IgD-negative memory B cell (primary cell): ENCODE results near the gene CREG2. TPM values are rescaled to one million over a fixed set of nuclear protein-coding genes. Genes with fewer than 3 reads are reported as not detected.
A peak's percentile ranks its signal among the peaks of the same experiment; 100 is the strongest.

Experiments
- H3K27ac Mint-ChIP-seq, 3 donors: one replicate each; pipeline ENCODE4 v1.8.0; 2020 to 2022; ENCODE audit warnings: mild to moderate bottlenecking in 3 of 3, mixed read lengths in 3 of 3, moderate library complexity in 1 of 3
- H3K27me3 Mint-ChIP-seq: one replicate; pipeline ENCODE4 v1.8.0; 2021; ENCODE audit warnings: mixed read lengths
- H3K36me3 Mint-ChIP-seq: one replicate; pipeline ENCODE4 v1.8.0; 2020; ENCODE audit warnings: mild to moderate bottlenecking, mixed read lengths
- H3K4me1 Mint-ChIP-seq, 3 donors: one replicate each; pipeline ENCODE4 v1.8.0; 2020 to 2022; ENCODE audit warnings: mixed read lengths in 3 of 3, mild to moderate bottlenecking in 1 of 3
- H3K4me3 Mint-ChIP-seq, 4 donors: one replicate each; pipeline ENCODE4 v1.8.0; 2020 to 2022; ENCODE audit warnings: mild to moderate bottlenecking in 4 of 4, mixed read lengths in 4 of 4, moderate library complexity in 3 of 4
- H3K9me3 Mint-ChIP-seq, 3 donors: one replicate each; pipeline ENCODE4 v1.8.0; 2020 to 2021; ENCODE audit warnings: mixed read lengths in 3 of 3, mild to moderate bottlenecking in 1 of 3
- polyA plus RNA-seq: library from polyadenylated mRNA; unstranded; fragments of 300-500 nt; fragmentation: Illumina TruSeq; gene quantifications from one replicate; pipeline ENCODE4 v1.2.3, GENCODE V29; 2021

CREG2 gene
- polyA plus RNA-seq, 1 donor from 2014 or later, result 0.06 TPM

DNA sequence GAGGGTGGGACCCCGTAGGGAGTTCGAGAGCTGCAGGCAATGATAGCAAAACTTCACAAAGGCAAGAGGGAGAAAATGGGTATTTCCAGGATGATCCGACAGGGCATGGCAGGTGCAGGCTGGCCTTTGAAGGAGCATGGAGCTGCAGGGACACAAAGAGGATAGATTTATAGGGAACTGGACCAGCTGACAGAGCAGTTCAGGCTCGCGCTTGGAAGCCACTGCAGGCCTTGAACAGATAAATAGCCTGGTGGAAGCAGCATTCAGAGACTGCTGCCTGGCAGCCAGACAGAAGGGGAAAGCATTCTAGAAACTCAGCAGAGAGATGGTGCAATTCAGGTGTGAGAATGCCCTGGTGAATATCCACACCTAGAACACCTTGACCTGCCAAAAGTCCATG, 29.3 kb upstream of the CREG2 start:
- Mint-ChIP-seq H3K27me3 (peaks cover 6% of the 10 kb centered on the region), H3K4me3 (no peak overlapping the region), H3K9me3 (peaks cover 0 to 9% (median 0%) of the 10 kb centered on the region in 3 donors), H3K36me3 (no peaks in the 10 kb centered on the region), H3K27ac (no peak overlapping the region), H3K4me1 (peaks cover 0 to 2% (median 0%) of the 10 kb centered on the region in 3 donors)

DNA sequence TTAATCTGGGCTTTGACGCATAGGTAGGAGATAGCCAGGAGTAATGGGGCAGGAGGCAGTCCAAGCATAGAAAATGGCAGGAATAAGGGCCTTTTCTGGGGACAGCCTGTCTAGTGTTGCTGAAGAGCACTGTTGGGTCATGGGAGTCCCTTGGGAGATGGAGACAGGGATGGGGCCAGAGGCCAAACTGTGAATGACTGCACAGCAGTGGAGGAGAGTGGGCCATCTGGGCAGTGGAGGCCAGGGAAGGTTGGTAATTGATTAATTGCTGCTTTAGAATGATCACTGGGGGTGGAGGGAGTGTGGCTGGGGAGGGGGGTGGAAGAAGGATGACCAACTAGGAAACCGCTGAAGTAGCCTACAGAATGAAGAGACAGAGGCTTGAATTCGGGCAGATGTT, 28.6 kb upstream of the CREG2 start:
- Mint-ChIP-seq H3K4me3 (peak overlapping the region in 1 of 4 donors; percentile 18), H3K4me1 (peaks cover 0 to 2% (median 0%) of the 10 kb centered on the region in 3 donors), H3K27me3 (peaks cover 6% of the 10 kb centered on the region), H3K36me3 (no peaks in the 10 kb centered on the region), H3K9me3 (peaks cover 0 to 9% (median 0%) of the 10 kb centered on the region in 3 donors), H3K27ac (no peak overlapping the region)

GRCh38 chr2:101415220-101415619, 27.9 kb upstream of the CREG2 start:
- Mint-ChIP-seq H3K4me1 (peaks cover 0 to 4% (median 0%) of the 10 kb centered on the region in 3 donors), H3K27me3 (peaks cover 5% of the 10 kb centered on the region), H3K9me3 (peaks cover 0 to 9% (median 0%) of the 10 kb centered on the region in 3 donors), H3K36me3 (no peaks in the 10 kb centered on the region), H3K27ac (no peak overlapping the region), H3K4me3 (peak overlapping the region in 1 of 4 donors; percentile 7)

DNA sequence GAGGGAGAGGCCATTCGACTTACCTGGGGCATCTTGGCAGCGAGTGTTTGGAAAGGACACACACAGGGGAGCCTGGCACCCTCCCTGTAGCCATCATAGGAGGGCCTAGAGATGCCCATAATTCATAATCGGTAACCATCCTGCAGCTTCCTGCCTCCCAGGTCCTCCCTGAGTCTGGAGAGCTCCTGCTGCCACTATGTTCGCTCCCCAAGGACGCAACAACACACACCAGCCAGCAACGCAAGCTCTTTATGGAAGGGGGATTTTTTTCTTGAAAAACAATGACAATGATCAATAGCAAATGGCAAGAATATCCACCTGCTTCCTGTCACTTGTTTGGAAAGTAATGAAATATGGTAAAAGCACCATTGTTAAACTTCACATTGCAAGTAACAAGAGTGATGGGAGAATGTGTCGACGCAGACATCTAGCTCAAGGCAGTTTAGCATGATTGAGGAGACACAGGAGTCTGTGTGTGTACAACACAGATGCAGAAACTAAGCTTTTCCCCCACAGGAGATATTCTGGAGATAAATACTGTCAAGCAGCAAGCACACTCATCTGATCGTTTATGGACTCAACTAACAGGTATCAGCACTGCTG, 24.9 kb upstream of the CREG2 start:
- no peak overlapping the region for H3K27ac Mint-ChIP-seq

GRCh38 chr2:101410746-101411145, 23.4 kb upstream of the CREG2 start:
- Mint-ChIP-seq H3K27me3 (peaks cover 5% of the 10 kb centered on the region), H3K36me3 (no peaks in the 10 kb centered on the region), H3K4me1 (peaks cover 2 to 6% (median 3%) of the 10 kb centered on the region in 3 donors), H3K9me3 (peaks cover 0 to 9% (median 0%) of the 10 kb centered on the region in 3 donors), H3K4me3 (no peak overlapping the region), H3K27ac (no peak overlapping the region)

More for the DNA sequence above, 24.9 kb upstream of the CREG2 start:
- Mint-ChIP-seq H3K4me1 (peaks cover 0 to 2% (median 0%) of the 10 kb centered on the region in 3 donors), H3K27me3 (peaks cover 5% of the 10 kb centered on the region), H3K9me3 (peaks cover 0 to 9% (median 0%) of the 10 kb centered on the region in 3 donors), H3K4me3 (no peak overlapping the region), H3K36me3 (no peaks in the 10 kb centered on the region)

DNA sequence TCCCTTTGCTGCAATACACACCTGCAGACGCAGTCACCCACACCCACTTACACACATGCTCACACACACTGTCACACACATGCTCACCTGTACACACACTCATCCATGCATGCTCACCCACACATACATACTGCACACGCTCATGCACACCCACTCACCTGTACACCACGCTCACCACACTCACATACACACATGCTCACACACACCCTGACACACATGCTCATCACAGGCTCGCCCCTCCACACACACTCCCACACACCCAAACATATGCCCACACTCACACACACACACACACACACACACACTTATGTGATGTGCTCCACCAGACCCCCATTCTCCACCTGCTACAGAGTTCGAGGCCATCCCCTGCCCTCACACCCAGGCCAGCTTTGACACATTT, 22.8 kb upstream of the CREG2 start:
- Mint-ChIP-seq H3K27ac (no peak overlapping the region), H3K9me3 (peaks cover 0 to 6% (median 0%) of the 10 kb centered on the region in 3 donors), H3K36me3 (no peaks in the 10 kb centered on the region), H3K4me3 (no peak overlapping the region), H3K4me1 (peaks cover 6 to 12% (median 9%) of the 10 kb centered on the region in 3 donors), H3K27me3 (peaks cover 2% of the 10 kb centered on the region)

- Mint-ChIP-seq H3K27me3 (peaks cover 2% of the 10 kb centered on the region), H3K36me3 (no peaks in the 10 kb centered on the region), H3K4me1 (peaks cover 6 to 12% (median 9%) of the 10 kb centered on the region in 3 donors), H3K27ac (no peak overlapping the region), H3K4me3 (no peak overlapping the region), H3K9me3 (peaks cover 0 to 2% (median 0%) of the 10 kb centered on the region in 3 donors)
Observed at GRCh38 chr2:101409699-101410098, 22.4 kb upstream of the CREG2 start.

- Mint-ChIP-seq H3K27ac (no peak overlapping the region), H3K4me3 (no peak overlapping the region), H3K27me3 (peaks cover 2% of the 10 kb centered on the region), H3K9me3 (no peaks in the 10 kb centered on the region), H3K36me3 (no peaks in the 10 kb centered on the region), H3K4me1 (peaks cover 9 to 12% (median 9%) of the 10 kb centered on the region in 3 donors)
Observed at GRCh38 chr2:101408925-101409324, 21.6 kb upstream of the CREG2 start.

DNA sequence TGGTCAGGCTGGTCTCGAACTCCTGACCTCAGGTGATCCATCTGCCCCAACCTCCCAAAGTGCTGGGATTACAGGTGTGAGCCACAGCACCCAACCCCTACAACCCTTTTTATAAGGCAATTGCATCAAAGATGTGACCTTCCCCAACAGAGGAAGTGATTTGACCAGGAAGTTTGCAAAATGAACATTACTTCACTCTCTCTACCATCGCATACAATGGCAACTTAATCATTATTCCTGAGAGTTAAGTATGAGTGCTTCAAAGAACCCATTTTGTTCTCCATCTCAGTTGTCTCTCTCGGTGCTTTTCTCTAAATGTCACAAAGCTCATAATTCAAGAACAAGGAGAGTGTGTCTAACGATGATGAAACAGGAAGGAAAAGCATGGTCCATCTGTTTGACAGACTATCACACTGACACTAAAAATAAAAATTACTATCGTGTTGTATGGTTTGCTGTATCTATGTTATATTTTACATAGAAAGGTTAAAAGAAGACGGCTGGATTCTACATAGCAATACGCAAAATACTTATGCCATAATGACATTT, 18.1 kb upstream of the CREG2 start:
- Mint-ChIP-seq H3K36me3 (no peaks in the 10 kb centered on the region), H3K27me3 (peaks cover 2% of the 10 kb centered on the region), H3K4me3 (peak overlapping the region in 1 of 4 donors; percentile 1), H3K4me1 (peaks cover 24 to 31% (median 28%) of the 10 kb centered on the region in 3 donors), H3K27ac (no peak overlapping the region), H3K9me3 (no peaks in the 10 kb centered on the region)

GRCh38 chr2:101403745-101404144, 16.4 kb upstream of the CREG2 start:
- peaks cover 6% of the 10 kb centered on the region for H3K27me3 Mint-ChIP-seq
- peaks cover 40 to 43% (median 42%) of the 10 kb centered on the region in 3 donors for H3K4me1 Mint-ChIP-seq

GRCh38 chr2:101402630-101403029, 15.3 kb upstream of the CREG2 start:
- peaks cover 1% of the 10 kb centered on the region for H3K36me3 Mint-ChIP-seq
- no peaks in the 10 kb centered on the region for H3K9me3 Mint-ChIP-seq
- no peak overlapping the region for H3K4me3 Mint-ChIP-seq
- no peak overlapping the region for H3K27ac Mint-ChIP-seq
- peaks cover 7% of the 10 kb centered on the region for H3K27me3 Mint-ChIP-seq
- H3K4me1 Mint-ChIP-seq, result peaks cover 40 to 43% (median 42%) of the 10 kb centered on the region in 3 donors

More at GRCh38 chr2:101403745-101404144, 16.4 kb upstream of the CREG2 start:
- Mint-ChIP-seq H3K9me3 (no peaks in the 10 kb centered on the region), H3K36me3 (peaks cover 1% of the 10 kb centered on the region), H3K4me3 (no peak overlapping the region), H3K27ac (no peak overlapping the region)

DNA sequence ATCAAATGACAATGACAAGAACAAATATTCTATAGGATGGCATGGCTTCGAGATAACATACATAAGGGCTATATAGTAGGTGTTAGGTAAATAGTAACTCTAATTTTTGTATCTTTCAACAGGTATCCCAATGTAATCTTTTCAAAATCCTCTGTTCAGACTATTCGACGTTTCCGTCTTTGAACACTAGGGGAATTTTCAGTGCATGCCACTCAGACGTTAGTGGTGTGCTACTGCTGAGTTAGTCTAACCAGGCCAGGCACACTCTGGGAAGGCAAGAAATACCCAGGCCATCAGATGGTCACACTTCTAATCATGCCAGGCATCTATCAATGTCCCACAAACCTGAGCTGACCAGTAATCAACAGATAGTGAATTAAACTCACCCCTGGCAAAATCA, 14.6 kb upstream of the CREG2 start:
- H3K27me3 Mint-ChIP-seq, result peaks cover 6% of the 10 kb centered on the region

GRCh38 chr2:101401326-101401665, 14.0 kb upstream of the CREG2 start:
- Mint-ChIP-seq H3K27me3 (peaks cover 6% of the 10 kb centered on the region), H3K4me3 (peak overlapping the region in 3 of 4 donors; percentile 35 to 89 (median 84)), H3K27ac (peak overlapping the region; percentile 6 to 72 (median 61)), H3K36me3 (peaks cover 1% of the 10 kb centered on the region), H3K9me3 (no peaks in the 10 kb centered on the region), H3K4me1 (peaks cover 41 to 43% (median 42%) of the 10 kb centered on the region in 3 donors)

More for the DNA sequence above, 14.6 kb upstream of the CREG2 start:
- H3K9me3 Mint-ChIP-seq, result no peaks in the 10 kb centered on the region
- H3K27ac Mint-ChIP-seq, result peak overlapping the region in 2 of 3 donors; percentile 6 to 61
- peak overlapping the region in 1 of 4 donors; percentile 89 for H3K4me3 Mint-ChIP-seq
- peaks cover 41 to 43% (median 42%) of the 10 kb centered on the region in 3 donors for H3K4me1 Mint-ChIP-seq
- H3K36me3 Mint-ChIP-seq, result peaks cover 1% of the 10 kb centered on the region

DNA sequence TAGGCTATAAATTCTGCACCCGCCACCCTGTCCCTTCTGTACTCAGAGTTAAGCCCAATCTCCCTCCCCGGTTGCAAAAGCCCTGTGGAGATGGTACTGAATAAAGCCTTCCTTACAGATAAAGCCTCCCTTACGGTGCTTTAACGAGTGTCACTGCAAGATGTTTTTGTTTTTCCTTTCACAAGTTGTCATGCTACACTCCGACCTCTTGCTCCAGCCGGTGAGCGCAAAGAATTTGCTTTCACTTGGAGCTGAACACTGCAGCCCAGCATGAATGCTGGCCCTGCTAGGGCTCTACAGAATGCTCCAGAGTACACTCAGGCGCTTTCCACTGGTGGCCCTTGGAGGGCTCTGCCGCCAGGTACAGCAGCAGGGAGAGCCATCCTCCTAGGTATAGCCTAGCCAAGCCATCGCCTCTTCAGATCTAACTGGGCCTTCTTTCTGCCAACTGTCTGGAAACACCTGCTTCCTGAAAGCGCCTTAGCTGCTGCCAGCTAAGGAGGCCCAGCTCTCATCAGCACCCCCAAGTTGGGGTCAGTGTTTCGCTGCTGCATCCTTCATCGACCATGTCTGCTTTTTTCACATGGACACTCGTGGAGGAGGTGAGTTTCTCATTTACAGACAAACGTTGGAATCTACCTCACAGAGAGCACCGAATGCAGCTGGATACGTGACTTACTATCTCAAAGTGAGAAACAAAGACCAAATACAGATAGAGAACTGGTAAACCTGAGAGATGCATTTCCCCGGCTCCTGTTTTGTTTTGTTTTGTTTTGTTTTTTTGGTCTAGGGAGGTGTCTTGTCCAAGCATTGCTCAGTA, 13.4 kb upstream of the CREG2 start:
- Mint-ChIP-seq H3K27me3 (peaks cover 9% of the 10 kb centered on the region), H3K27ac (peak overlapping the region; percentile 18 to 72 (median 61)), H3K36me3 (peaks cover 1% of the 10 kb centered on the region), H3K4me3 (peak overlapping the region; percentile 35 to 89 (median 62)), H3K9me3 (peaks cover 0 to 2% (median 2%) of the 10 kb centered on the region in 3 donors), H3K4me1 (peaks cover 37 to 41% (median 39%) of the 10 kb centered on the region in 3 donors)

DNA sequence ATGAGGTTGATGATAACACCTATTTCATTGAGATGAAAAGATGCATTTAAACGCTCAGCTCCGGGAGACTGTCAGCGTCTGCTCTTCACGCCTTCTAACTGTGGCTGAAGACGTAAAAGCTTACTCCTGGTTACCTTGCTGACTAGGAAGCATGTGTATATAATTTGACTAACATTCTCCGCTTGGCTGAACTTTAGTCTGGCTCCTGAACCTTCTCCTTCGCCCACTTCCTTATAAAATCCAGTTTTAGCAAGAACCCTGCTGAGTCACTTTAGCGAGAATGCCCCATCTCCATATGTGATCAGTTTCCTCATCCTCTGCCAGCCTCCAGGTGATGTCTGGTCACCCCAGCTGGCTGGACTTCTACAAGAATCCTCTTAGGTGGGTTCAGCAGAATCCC, 12.7 kb upstream of the CREG2 start:
- Mint-ChIP-seq H3K4me3 (peak overlapping the region in 2 of 4 donors; percentile 84 to 89), H3K27me3 (peaks cover 9% of the 10 kb centered on the region), H3K9me3 (peaks cover 0 to 4% (median 2%) of the 10 kb centered on the region in 3 donors), H3K4me1 (peaks cover 31 to 36% (median 33%) of the 10 kb centered on the region in 3 donors), H3K36me3 (peaks cover 1% of the 10 kb centered on the region), H3K27ac (peak overlapping the region; percentile 18 to 61 (median 27))
